ENCODE results near the gene NOXRED1.
"Not testable (repeated sequence)": the region's sequence is repeated elsewhere in the genome, so short reads cannot be mapped to it uniquely, and the experiment has no call there.

The NOXRED1 gene, protein sequence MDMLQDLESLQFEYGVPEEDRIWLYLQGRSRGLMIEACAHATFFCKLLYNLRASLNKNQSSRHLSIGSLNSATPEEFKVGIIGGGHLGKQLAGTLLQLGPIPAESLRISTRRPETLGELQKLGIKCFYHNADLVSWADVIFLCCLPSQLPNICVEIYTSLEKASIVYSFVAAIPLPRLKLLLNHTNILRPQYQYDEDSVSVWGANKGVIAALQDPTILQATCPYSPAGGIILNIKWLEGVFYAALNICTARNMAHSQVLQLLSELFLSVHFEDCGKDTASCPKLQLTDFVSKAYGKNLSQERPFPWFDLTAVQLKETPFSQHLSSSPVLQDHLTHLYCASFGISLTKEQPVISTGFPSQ

GRCh38 chr14:77423423-77423822 lies at the start of gene NOXRED1:
Gene NOXRED1 (minus strand): TSS chr14:77423523. CDS start chr14:77422889, 634 bp downstream.
- no peak for DNase-seq

DNA sequence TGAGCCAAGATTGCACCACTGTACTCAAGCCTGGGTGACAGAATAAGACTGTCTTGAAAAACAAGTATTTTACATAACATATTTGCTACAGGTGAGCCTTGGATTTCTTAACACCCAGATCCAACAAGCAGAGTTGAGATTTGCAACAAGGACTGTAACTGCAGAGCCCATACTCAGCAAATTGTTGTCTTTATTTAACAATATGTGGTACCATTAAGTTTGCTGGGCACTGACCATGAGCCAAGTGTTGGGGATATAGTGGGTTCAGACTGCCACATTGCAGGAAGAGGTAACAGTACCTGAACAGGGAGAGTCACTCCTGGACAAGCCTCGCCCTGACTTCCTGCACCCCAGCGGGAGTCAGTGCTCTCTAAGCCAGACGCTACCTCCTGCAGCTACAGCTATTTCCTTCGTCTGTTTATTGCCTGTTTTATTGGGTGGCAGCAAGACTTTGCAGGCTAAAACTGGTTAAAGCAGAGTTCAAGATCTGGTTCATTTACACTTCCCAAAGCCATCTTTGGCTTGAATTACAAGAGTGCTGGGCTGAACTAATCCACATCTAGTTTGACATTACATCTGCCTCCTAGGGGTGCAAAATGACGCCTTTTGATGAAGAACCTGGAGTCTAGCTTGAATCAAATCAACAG lies 47.0 kb upstream of the NOXRED1 start:
- DNase-seq = peak in 1 of 2 experiments; percentile 14

DNA sequence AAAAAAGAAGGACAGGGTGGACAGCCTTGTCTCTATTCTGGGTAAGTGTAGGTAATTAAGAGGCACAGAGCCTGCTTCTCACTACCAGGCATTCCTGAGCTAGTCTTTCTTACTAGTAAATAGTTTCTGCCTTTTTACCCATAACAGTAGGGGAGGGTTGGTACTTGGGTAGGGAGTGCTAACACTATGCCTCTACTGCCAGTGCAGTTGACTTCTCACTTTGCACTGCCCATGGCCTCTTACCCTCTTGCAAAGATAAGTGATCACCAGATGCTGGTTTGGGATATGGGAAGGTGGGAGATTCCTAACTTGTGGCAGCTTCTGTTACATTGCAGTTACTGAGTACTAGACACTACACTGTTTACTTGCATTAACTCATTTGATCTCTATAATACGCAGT lies 46.2 kb upstream of the NOXRED1 start:
- no peak for DNase-seq

DNA sequence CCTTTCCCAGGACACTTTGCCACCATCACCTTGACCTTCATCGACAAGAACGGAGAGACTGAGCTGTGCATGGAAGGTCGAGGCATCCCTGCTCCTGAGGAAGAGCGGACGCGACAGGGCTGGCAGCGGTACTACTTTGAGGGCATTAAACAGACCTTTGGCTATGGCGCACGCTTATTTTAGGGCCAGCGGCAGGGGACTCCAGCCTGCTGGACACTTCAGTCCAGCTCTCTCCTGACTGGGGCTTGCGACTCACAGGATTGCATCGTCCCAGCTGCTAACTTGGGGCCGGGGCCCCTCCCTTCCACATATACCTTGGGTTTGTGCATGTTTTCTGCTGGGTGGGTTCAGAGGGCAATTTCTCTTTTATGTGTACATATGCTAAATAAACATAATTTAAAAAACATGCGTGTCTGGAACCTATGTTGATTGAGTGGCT lies 45.8 kb upstream of the NOXRED1 start:
- no peak for DNase-seq

- no peak for DNase-seq
These were observed 44.5 kb upstream of the NOXRED1 start for GRCh38 chr14:77467801-77468200.

- peak; percentile 72 to 74 for DNase-seq
These were observed 35.9 kb upstream of the NOXRED1 start for GRCh38 chr14:77459072-77459723.

- peak in 1 of 2 experiments; percentile 34 for DNase-seq
These were observed 35.1 kb upstream of the NOXRED1 start for GRCh38 chr14:77458249-77458950.

DNA sequence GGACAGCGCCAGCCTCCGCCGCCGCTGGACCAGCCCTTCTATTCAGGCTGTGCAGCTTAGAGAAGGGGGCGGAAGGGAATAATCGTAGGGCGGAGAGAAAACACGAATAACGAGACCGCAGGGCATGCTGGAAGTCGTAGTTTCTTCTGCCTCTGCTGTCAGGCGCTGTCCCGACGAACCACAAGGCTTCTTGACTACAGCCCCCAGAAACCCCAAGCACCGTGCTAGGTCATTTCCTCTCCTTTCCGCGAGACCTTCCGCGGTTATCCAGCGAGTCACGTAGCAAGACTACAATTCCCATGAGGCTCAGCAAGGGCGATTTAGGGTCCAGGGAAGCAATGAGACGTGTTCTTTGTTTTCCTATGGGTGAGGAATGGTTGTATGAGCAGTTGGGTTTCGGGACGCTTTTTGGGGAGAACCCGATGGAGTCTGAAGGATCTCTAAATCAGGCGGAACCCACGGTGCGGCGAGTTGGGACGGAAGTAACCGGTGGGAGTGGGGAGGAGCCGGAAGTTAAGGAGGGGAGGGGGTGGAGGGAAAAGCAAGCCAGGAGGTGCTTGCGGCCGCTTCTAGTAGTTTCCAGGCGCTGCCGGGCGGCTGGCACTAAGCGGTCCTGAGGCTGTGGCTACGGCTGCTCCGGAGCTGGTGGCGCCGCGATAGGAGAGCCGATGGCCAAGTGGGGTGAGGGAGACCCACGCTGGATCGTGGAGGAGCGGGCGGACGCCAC lies 34.4 kb upstream of the NOXRED1 start, which contains the start of the genes AHSA1 and VIPAS39:
Gene AHSA1, plus strand, starts transcription at position 572 of the 727 bp plus-strand sequence. Its CDS starts 97 bp downstream, at position 669.
Gene VIPAS39, minus strand, starts transcription at position 80 of the 727 bp plus-strand sequence. CDS start 3,499 bp downstream, outside the sequence.
- DNase-seq = peak; percentile 97 to 99

- no peak for DNase-seq
These were observed 33.8 kb upstream of the NOXRED1 start for GRCh38 chr14:77457115-77457521.

- no peak for DNase-seq
These were observed 32.8 kb upstream of the NOXRED1 start for GRCh38 chr14:77455966-77456640.

GRCh38 chr14:77442196-77442595 lies 18.9 kb upstream of the NOXRED1 start:
- DNase-seq = no peak

DNA sequence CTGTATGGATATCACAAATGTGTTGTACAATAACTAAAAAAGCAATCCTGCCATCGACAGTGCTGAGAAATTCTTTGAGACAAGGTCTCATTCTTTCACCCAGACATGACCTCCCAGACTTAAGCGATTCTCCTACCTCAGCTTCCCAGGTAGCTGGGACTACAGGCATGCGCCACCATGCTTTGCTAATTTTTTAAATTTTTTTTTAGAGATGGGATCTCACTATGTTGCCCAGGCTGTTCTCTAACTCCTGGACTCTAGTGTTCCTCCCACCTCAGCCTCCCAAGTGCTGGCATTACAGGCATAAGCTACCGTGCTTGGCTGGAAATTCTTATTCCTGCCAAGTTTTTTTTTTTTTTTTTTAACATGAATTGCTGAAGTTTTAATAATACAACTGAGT lies 16.5 kb upstream of the NOXRED1 start:
- no peak for DNase-seq

GRCh38 chr14:77438596-77438995 lies 15.3 kb upstream of the NOXRED1 start:
- no peak for DNase-seq

DNA sequence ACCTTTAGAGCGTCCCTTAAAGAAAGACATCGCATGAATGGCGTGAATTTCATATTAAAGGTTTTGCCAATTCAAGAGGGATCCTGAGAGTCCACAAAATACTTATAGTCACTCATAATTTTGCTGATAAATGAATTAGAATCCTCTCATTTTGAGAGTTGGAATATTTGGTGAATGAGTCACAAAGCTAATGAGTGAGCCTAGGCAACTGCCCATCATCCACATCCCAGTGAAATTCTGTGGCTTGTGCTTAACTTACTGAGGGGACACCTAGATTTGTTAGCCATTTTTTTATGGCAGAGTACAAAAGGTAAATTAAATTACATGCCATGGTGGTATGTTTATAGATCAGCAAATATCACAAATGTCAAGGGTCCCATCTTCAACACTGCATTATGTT lies 12.7 kb upstream of the NOXRED1 start:
- DNase-seq = no peak

DNA sequence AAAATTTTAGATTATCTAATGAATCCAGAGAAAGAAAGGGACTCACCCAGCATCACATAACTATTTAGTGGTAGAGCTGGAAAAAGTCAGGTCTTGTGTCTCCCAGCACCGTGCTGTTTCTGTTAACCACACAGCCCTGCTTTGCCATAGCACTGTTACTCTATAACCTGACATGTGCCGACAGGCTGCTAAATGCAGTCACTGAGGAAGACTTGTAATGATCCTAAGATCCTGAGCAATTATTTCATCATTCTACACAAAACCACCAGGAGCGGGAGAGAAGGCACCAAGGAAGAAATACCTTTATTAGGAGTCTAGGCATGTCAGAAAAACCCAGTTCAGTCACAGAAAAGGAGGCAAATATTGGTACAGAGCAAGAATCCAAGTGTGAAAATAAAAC lies 3.1 kb upstream of the NOXRED1 start:
- DNase-seq = no peak

GRCh38 chr14:77424862-77425261 lies 1.5 kb upstream of the NOXRED1 start:
- no peak for DNase-seq

- DNase-seq = no peak
These were observed 2.1 kb downstream of the NOXRED1 start for GRCh38 chr14:77421201-77421600.

DNA sequence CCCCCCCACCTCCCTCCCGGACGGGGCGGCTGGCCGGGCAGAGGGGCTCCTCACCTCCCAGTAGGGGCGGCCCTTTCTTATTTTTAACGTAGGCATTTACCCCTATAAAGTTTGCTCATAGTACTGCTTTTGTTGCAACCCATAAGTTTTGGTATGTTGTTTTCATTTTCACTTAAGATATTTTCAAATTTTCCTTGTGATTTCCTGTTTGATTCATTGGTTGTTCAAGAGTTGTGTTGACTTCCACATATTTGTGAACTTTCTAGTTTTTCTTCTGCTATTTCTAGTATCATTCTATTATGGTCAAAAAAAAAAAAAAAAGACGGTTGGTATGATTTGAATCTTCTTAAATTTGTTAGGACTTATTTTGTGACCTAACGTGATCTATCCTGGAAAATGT lies 6.5 kb downstream of the NOXRED1 start:
- no peak for DNase-seq

GRCh38 chr14:77416098-77416497 lies 7.2 kb downstream of the NOXRED1 start:
- not testable (repeated sequence) for DNase-seq

- not testable (repeated sequence) for DNase-seq
These were observed 7.8 kb downstream of the NOXRED1 start for GRCh38 chr14:77415403-77416030.

DNA sequence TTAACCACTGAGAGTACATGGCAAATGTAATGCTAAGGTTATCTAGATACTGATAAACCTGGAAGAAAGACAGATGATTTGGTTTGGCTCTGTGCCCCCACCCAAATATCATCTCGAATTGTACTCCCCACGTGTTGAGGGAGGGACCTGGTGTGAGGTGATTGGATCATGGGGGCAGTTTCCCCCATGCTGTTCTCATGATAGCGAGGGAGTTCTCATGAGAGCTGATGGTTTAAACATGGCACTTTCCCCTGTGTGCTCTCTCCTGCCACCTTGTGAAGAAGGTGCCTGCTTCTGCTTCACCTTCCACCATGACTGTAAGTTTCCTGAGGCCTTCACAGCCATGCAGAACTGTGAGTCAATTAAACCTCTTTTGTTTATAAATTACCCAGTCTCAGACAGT lies 14.2 kb downstream of the NOXRED1 start:
- DNase-seq = no peak

Data from NCI-H2081 (cell line).